HG03378 (cell line): ENCODE measurements around the gene C16orf74.

ENCODE experiments used
- ATAC-seq: cut with Tn5 transposase; IDR thresholded peaks from one replicate; pipeline ENCODE4 v1.9.1; 2021; ENCODE audit warnings: mild to moderate bottlenecking, moderate library complexity; ENCODE audit not compliant: unreplicated experiment

The C16orf74 gene

DNA sequence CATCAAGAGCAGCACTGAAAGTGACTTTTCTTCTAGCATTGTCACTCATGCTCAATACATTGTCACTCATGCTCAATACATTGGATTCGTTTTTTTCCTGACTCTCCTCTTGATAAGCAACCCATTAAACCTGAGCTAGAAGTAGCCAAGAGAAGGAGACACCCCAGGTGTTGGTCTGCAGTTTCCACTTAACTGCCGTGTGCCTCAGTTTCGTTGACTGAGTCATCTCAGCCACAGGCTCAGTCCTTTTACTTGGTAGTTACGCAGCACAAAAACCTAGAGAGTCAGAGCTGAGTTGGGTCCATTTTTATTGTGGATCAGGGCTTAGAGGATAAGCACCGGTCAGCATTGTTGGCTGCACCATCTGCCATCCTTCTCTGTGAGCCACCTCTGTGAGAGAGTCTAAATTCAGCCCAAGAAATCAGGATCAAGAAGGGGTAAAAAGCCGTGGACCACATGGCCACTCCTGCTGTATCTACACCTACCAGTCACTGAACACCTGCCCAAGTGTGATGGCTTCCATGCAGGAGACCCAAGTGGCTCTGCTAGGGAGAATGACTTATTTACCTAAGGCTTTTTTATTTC, 73.4 kb downstream of the C16orf74 start:
- ATAC-seq: no peak

DNA sequence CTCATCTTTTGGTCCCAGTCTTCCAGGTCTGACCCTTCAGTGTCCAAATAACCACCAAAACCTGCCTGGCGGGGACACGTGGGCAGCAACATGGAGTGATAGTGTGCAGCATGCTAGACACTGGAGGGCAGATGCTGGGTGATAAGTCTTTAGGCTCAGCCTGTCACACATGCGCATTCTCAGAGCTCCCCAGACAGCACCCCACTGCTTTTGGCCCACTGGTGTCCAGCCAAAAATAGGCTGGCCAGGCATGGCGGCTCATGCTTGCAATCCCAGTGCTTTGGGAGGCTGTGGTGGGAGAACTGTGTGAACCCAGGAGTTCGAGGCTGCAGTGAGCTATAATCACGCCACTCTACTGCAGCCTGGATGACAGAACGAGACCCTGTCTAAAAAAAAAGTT, 74.4 kb downstream of the C16orf74 start:
- ATAC-seq: no peak

DNA sequence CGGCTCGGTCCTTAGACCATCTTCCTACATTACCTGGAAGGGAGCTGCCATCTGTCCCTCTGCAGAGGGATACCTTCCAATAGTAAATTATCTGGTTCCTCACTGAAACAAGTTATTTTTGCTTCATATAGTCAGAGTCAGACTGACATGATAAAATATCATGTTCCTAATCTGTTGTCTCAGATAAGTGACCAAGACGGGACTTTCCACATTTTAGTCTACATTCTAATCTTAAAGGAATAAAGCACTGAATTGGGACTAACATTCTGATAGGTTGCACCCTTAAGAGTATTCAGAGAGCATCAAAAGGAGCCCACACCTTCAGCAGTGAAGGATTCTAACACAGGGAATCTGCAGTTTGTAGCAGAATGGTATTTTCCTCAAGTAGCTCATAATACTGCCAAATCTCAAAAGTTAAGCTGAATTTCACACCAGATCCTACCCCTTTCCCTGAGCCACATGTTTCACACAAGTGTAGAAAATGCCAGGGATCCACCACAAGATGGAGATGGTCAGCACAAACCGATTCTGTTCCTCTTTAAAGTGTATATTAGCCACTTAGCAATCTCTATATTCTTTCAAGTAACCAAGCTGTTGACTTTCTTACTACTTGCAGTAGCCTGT, 75.5 kb downstream of the C16orf74 start:
- no peak for ATAC-seq

DNA sequence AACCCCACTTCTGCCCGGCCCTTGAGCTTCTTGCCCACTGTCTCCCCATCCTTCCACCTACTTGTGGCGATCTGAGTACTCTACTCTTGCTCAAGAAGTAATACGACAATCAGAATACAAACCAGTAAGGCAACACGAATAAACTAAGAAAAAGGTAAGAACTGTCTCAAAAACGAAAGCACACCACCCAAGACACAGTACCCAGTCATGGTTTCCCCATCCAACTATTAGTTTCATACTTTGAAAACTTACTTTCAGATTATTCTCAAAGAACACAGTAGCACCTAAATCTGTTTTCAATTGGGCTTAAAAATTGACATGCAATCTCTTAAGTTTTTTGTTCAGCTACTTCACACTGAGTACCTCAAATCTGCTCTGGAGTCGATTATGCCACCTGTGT, 76.1 kb downstream of the C16orf74 start:
- ATAC-seq: no peak

DNA sequence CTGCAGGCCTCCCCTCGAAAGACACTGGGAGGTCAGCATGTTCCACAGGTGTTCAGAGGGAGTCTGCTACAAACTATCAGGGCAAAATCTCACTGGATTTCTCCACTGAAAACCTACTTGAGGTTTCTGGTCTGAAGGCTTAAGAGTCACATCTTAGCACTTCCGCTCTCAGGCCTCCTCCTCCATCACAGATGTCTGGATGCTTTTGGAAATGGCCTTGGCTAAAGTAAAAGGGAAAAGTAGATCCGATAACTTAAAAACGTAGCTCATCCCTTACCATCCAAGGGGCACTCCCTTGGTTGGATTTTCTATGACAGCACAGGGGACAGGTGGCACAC, 76.5 kb downstream of the C16orf74 start:
- ATAC-seq: no peak

DNA sequence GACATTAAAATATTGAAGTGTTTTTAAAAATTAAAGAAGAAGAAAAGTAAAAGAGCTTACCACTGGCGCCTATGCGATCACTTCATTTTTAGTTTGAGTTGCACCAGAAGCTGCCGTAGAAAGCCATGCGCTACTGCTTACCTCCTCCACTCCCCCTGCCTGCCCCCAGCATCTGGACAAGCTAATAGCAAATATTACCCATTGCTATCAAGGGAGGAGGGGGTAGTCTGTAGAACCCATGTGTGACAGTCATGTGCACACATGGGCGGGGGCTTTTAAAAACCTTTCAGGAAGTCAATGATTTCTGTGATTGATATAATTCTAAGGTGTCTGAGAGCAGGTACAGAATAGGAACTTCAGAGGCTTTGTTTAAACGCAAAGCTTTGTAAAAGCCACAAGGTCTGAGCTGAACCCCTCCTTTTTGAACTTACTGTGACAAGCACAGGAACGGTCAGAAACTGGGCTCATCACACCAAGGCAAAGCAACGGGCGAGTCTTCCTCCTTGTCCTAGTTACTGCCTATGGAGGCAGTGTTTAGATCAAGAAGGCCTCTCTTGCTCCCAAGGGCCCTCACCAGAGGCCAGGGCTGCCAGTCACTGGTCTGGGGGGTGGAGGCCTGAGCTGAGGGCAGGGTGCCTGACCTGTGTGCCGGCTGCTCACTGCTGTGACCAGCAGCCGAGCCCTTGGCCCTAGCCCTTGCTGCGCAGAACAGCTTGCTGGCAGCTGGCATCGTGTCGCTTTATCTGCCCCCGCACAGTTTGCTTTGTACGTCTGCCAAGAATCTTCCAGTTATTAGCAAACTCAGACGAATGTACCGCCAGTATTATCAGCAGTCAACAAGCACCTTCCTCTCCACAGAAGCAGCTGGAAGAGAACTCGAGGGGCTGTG, 77.1 kb downstream of the C16orf74 start:
- no peak for ATAC-seq

DNA sequence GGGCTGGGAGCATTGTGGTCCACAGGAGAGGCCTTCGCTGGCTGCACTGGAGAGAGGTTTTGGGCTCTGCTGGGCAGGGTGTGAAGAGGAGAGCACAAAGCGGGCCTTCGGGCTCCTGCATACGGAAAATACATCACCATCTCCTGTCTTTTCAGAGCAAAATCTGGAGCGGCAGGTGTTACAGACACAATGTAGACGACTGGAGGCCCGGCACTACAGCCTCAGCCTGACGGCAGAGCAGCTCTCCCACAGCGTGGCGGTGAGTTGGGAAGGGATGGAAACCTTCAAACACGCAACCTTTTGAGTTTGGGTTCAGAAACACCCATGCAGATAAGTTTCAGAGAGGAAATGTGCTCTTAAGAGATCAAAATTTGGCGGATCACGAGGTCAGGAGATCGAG, 80.1 kb downstream of the C16orf74 start:
- ATAC-seq: no peak

DNA sequence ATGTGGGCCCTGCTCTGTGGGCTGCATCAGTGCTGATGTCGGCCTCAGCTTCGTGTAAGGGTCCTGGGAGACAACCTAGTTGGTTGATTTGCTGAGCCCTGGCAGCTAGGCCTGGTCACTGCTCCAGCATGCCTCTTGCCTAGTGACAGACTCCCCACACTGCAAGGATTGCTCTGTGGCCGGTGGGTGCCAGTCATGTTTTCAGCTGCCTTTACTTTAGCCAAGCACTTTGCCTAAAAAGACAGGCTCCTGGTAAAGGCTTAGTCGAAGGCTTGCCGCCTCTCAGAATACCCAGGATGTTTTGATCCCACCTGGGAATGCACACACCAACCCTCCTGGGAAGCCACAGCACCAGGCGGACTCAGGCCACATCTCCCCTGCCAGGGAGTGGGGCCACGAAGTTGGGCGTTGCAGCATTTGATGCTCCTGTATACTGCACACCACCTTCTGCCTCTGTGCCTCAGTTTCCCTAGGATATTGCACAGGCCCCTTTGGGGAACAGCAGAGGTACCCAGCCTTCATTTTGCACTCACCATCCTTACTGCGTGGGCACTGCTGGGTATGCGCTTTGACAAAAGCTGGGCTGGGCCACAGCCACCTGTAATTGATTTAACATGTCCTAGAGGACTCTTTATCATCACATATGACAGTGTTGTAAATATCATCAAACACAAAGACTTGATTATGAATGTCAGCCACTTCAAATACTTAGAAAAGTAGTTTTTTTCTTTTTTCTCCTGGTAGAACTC, 82.0 kb downstream of the C16orf74 start:
- ATAC-seq: no peak

DNA sequence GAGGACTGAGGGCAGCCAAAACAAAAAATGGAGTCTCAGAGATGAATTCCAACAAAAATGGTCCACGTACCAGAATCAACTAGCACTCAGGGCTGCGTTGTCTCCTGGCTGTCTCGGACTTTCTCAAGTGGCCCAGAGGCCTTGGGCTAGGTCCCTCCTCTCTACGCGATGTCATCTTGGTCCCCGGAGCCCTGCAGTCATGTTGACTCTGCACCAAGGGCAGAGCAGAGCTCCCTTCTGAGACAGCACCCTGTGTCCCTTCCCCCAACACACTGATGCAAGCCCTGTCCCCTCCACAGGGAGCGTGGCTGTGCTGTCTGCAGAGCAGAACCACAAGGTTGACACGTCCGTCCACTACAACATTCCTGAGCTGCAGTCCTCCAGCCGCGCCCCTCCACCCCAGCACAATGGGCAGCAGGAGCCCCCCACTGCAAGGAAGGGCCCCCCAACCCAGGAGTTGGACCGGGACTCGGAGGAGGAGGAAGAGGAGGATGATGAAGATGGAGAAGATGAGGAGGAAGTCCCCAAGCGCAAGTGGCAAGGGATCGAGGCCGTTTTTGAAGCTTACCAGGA, 83.0 kb downstream of the C16orf74 start:
- no peak for ATAC-seq

DNA sequence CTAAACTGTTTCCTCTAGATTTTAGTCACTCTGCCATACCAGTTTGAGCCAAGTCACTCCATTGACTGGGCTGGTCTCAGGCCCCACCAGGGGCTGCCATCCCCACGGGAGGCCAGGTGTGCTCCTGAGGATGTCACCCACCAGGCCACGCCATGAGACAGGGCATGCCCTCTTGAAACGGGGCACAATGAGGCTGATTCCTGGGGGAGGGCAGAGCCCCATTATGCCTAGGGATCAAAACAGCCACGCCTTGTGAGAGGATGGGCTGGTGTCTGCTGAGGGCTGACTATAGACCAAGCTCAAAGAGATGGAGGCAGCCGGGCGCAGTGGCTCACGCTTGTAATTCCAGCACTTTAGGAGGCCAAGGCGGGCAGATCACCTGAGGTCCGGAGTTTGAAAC, 83.6 kb downstream of the C16orf74 start:
- ATAC-seq: no peak

DNA sequence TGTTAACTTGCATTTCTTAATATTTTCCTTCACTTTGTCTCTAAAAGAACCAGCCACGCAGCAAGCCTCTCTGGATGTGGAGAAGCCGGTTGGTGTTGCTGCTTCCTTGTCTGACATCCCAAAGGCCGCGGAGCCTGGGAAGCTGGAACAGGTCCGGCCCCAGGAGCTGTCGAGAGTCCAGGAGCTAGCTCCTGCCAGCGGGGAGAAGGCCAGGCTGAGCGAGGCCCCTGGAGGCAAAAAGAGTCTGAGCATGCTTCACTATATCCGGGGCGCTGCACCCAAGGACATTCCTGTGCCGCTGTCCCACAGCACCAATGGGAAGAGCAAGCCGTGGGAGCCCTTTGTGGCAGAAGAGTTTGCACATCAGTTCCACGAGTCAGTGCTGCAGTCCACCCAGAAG, 85.0 kb downstream of the C16orf74 start:
- no peak for ATAC-seq

DNA sequence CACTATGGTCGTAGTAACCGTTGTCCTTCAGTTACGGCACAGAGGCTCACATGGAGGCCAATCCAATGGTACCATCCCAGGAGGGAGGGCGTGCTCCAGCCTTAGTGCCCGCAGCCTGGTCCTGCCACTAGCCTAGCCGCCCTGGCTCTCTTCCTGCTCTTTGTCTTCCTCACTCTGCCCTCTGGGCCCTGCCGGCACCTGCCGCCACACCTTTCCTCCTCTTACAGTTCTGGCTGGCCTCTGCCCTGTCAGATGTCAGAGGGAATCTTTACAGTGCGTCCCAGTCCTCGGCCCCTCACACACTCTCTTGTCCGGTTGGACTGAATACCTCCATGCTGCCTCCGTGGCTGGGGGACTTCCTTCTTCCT, 85.5 kb downstream of the C16orf74 start:
- ATAC-seq: no peak

DNA sequence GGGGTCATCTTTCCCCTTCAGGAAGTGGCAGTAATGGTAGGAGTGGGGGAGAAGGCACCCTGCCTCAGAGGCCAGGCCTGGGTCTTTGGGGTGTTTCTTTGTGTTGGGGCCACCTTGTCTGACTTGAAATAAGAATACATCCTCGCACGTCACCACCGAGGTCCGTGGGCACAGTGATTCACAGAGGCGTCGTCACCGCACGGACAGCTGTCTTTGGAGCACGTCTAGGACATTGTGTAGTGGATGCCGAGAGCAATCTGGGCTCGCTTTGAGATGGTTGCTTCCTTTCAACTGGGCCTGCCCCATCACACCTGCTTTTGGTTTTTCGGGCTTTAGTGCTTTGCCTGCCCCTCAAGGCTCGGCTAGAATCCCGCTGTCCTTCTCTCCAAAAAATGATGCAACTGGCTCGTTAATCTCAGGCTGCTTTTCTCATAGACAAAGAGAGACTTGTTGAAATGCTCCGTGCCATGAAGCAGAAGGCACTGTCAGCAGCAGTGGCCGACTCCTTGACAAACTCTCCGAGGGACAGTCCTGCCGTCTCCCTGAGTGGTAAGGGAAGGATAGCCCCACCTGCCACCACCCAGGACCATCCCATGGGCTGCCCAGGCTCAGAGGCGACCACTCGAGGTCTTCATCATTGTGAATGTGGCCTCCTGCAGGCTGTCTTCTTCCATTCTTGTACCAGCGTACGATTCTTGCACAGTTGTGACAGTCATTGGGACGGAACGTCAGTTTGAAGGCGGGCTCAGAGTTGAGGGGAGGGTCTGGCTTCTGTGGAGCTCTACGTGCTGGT, 86.1 kb downstream of the C16orf74 start:
- no peak for ATAC-seq

DNA sequence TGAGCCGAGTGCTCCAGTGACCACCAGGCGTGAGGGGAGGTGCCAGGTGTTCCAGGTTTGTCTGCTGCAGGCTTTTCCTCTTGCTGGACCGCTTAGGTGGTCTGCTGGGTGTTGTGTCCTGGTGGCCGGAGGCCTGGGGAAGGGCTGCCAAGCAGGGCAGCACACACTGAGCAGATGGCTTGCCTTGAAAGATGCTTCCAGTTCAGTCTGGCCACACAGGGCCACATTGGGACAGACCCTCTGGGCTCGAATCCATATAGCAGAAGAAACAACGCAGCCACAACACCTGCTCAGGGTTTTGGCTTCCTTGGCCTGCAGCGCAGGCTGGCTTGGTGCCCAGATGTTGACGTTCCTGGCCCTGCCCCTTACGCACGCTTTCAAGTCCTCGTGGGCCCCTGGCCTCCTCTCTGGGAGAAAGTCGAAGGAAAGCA, 87.0 kb downstream of the C16orf74 start:
- no peak for ATAC-seq

DNA sequence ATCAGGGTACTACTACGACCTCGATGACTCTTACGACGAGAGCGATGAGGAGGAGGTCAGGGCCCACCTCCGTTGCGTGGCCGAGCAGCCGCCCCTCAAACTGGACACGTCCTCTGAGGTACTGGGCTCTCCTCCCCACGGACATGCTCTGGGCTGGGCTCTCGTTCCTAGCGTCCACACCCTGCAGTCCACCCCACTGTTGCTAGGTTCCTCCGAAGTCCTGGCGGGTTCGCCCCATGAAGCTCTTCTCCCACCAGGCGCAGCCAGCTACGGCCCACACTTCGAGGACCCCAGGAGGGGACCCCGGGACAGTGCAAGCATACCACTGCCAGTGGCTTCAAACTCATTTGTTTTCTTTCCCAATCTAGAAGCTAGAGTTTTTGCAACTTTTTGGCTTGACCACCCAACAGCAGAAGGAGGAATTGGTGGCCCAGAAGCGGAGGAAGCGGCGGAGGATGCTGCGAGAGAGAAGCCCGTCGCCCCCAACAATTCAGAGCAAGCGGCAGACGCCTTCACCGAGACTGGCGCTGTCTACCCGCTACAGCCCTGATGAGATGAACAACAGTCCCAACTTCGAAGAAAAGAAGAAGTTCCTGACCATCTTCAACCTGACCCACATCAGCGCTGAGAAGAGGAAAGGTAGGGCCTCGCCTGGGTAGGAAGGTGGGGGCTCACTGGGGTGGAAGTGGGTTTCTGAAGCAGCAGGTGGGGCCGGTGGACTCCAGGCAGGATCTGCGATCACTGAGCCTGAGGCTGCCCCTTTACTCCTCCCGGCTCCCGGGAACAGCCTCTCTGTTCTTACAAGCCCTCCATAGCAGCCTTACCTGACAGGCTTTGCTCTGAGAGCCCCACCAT, 87.7 kb downstream of the C16orf74 start:
- ATAC-seq: no peak

DNA sequence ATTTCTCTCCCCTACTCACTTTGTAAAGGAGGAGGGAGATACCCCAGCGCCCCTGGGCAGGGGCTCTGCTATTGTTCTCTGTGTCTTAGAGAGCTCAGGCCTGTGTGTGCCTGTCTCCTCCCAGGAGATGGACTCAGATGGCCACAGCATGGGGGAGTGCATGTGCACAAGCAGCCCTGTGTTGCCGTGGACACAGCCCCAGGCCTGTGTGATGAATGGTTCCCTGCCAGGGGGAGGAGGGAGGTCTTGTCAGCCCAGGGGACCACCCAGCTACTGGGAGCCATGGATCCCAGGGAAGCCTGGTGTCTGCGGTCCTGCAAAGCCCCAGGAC, 88.4 kb downstream of the C16orf74 start:
- ATAC-seq: no peak

DNA sequence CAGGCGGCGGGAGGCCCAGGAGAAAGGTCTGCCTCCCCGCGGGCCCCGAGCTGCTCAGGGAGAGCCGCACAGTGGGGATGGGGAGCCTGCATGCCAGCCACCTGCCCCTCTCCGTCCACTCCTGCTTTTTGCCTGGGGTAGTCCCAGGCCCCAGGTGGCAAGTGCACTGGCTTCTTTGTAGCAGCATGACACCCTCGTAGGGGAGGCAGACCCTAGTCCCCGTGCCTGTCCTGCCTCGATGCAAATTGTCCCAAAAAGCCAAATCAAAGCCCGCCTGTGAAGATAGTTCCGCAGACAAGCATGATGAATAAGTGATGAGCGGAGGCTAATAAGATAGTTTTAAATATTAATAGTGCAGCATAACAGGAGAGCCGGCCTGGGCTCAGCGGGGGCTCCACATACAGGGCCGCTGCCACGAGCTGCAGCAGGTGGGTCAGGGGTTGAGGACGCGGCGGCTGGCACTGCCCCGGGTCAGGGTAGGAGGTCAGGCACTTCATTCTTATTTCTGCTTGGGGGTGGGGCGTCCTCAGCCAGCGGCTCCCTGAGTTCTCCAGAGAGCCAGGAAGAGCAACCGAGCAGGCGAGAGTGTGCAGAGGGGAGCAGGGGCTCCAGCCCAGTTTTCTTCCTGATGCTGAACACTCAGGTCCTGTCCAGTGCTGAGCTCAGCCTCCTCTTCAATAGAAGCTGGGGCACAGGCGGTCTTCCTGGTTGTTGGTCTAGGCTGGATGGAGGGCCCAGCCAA, 89.0 kb downstream of the C16orf74 start:
- no peak for ATAC-seq

DNA sequence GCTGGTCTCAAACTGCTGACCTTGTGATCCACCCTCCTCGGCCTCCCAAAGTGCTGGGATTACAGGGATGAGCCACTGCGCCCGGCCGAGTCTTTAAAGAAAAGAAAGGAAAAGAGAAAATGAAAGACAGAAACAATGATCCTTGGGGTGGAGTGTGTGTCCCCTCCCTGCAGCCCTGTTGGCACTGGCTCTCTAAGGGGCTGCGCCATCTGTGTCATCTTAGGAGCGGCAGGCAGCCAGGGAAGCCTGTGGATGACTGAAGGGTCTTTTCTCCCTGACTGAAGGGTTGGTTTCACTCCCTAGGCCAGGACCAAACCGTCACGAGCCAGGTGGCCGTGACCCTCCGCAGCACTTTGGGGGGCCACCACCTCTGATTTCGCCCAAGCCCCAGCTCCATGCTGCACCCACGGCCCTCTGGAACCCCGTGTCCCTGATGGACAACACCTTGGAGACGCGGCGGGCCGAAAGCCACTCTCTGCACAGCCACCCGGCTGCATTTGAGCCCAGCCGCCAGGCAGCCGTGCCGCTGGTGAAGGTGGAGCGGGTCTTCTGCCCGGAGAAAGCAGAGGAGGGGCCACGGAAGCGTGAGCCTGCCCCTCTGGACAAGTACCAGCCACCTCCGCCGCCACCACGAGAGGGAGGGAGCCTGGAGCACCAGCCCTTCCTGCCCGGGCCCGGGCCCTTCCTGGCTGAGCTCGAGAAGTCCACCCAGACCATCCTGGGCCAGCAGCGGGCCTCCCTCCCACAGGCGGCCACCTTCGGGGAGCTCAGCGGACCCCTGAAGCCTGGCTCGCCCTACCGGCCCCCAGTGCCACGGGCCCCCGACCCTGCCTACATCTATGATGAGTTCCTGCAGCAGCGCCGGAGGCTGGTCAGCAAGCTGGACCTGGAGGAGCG, 89.8 kb downstream of the C16orf74 start:
- no peak for ATAC-seq
